UCSD-AML1 (cell line): Measurements from ENCODE around the gene OGDH.

ENCODE experiments used
- DNase-seq: peaks from one replicate; lab custom pipeline; 2025; ENCODE audit not compliant: unreplicated experiment; lab: John Stamatoyannopoulos, UW

Gene OGDH

GRCh38 chr7:44735403-44736165 is 129.2 kb downstream of the OGDH start:
- no peak for DNase-seq

GRCh38 chr7:44736896-44737295 is 130.5 kb downstream of the OGDH start:
- DNase-seq: no peak

GRCh38 chr7:44738051-44738723 is 131.8 kb downstream of the OGDH start:
- no peak for DNase-seq

GRCh38 chr7:44738876-44739665 is 132.6 kb downstream of the OGDH start:
- DNase-seq: no peak

DNA sequence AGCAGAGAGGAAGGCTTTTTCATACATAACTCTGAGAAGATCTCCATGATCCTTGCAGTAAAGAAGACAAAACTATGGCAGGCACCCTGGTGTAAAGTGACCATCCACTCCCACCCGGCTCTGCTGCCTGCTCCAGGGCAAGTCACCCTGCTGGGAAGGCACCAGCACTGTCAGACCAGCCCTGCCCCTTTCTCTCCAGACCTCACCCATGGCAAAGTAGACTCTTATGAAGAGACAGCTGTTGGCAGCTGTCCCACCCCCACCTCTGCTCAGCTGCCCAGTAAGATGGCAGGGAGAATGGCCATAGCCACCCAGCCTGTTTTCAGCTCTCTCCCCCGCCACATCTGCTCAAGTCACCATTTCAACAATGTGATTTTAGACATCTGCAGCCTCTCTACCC is 133.6 kb downstream of the OGDH start:
- DNase-seq: no peak

DNA sequence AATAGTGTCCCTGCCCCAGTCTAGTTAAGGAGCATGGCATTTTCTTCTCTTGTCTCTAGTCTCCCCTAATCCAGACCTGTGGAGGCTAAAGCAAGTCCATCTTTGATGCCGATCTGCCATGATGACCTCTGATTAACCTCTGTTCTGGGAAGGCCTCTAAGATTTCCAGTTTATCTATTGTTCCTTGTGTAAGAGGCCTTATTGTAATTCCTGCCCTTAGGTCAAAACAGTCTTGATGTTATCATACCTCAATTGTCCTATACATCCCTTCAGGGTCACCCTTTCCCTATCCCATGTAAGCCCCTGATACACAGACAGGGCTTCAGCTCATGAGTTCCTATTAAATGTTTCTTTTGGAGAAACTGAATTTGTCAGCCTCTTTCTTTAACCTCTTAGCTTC is 137.3 kb downstream of the OGDH start:
- no peak for DNase-seq

DNA sequence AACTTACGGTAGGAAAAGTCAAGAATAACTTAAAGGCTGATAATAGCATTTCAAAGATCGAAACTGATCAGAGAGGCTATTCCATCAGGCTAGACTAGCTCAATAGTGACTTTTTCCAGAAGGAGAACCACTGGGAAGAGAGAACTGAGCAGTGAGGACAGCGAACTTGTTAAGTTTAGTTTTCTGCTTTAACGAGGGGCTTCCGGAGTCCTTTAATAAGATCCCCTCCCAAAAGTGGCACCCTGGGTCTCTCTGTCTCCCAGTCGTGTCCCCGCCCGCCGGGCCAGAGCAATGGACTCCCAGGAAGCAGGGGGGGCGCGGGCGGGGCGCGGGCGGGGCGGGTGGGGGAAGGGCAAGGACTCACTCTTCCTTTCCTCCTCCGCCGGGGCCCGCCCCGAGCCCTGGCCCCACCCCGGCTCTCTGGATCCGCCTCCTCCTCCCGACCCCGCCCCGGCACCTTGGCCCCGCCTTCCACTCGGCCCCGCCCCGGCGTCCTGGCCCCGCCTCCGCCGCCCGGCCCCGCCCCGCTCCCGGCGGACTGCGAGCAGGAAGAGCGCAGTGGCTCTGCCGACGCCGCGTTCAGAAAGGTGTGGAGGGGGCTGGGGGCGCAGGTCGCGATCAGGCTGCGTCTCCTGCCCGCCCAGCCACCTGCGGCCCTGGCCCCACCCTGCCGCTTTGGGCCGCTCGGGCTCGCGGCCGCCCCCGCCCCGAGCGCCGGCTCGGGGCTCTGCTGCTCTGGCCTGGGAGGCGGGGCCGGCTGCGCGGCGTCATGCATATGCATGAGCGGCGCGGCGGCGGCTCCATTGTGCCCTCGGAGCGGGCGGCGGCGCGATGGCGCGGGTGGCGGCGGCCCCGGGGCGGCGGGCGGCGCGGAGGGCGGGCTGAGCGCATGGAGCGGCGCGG is 141.9 kb downstream of the OGDH start, which contains the start of gene ZMIZ2:
ZMIZ2 (plus strand) TSS at position 803 of the 903 bp plus-strand sequence. CDS start 7,403 bp downstream, outside the sequence.
- DNase-seq: peak; percentile 83

DNA sequence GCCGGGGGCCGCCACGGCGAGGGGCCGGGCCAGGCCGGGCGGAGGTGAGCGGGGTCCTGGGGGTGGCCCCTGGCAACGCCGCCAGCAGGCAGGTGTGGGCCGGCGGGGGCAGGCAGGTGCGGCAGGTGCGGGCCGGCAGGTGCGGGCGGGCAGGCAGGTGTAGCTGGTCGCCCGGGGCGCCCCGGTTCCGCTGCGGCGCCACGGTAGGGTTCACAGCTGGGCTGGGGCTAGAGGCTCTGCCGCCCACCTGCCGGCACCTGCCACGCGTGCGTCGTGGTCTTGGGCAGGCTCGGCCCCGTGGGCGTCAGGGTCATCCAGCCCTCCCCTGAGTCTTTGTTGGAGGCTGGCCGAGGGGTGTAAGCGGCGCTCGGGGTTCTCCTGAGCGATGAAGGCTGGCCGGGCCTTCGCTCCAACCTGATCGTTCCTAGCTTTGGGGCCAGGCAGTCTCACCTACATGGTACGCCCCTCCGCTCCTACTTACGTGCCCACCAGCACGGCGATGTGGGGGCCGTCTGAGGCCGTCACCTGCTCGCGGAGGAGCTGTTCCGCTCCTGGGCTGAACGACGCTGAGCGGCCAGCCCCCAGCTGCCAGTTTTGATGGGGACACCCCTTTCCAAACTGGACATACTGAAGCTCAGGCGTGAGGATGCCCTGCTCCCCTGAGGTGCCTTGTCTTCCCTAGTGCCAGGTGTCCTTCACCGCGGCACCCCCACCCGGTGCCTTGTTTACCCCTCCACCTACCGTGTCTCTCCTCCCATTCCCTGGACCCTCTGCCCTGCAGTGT is 142.7 kb downstream of the OGDH start:
- DNase-seq: no peak

DNA sequence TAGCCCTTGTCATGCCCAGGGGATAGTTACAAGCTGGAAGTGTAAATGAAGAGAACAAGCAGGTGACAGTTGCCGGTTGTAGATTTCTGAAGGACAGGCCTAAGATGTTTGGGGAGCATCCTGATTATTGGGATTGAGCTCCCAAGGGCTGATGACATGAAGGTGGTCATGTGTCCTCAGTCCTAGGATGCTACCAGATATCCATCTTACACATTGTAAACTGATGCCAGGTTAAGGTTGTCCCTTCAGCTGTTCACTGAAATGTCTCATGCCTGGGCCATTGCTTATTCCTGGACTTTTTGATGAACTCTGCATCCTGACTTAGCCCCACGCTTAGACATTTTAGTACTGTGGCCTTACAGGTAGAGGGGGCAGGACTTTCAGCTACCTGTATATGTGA is 143.6 kb downstream of the OGDH start:
- no peak for DNase-seq

DNA sequence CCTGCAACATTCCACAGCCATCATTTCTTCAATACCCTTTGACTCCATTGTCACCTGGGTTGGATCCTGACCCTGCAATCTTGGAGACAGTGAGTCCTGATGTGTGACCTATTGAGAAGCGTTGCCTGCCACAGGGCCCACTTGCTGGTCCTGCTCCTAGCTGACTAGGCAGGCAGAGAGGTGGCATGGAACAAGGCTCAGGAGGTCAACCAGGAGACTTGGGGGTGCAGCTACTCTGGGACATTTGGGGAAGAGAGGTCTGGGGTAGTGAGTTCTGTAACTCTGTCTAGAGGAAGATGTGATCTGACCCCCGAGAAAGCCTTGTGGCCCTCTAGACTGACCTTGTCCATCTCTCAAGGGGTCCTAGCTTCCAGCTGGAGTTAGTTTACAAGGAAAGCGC is 144.0 kb downstream of the OGDH start:
- DNase-seq: no peak

DNA sequence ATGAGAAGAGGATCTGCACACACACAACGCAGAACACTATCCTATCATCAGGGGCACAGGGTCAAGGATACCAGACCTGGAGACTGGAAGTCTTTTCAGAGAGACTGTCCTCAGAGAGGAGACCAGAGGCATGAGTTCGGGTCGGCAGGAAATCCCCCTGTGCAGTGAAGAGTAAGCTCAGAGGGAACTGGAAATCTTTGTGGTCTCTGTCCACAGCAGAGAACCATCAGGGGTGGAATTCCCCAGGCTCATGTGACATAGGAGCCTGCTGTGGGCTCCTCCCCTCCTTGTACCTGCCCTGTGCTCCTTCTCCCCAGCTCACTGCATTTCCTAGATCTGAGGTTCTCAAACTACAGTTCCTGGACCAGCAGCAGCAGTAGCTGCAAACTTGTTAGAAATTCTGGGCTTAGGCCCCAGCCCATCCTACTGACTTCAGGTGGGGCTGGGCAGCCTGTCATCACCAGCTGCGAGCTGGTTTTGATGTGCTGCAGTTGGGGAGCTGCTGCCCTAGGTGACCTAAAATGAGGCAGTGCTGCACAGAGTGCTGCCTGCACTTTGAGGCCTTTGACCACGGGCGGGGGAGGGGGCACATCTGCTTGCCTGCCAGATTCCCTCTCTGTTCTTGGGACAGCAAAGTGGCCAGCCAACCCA is 144.6 kb downstream of the OGDH start:
- no peak for DNase-seq

- no peak for DNase-seq
Observed at GRCh38 chr7:44752822-44753221, 146.4 kb downstream of the OGDH start.

DNA sequence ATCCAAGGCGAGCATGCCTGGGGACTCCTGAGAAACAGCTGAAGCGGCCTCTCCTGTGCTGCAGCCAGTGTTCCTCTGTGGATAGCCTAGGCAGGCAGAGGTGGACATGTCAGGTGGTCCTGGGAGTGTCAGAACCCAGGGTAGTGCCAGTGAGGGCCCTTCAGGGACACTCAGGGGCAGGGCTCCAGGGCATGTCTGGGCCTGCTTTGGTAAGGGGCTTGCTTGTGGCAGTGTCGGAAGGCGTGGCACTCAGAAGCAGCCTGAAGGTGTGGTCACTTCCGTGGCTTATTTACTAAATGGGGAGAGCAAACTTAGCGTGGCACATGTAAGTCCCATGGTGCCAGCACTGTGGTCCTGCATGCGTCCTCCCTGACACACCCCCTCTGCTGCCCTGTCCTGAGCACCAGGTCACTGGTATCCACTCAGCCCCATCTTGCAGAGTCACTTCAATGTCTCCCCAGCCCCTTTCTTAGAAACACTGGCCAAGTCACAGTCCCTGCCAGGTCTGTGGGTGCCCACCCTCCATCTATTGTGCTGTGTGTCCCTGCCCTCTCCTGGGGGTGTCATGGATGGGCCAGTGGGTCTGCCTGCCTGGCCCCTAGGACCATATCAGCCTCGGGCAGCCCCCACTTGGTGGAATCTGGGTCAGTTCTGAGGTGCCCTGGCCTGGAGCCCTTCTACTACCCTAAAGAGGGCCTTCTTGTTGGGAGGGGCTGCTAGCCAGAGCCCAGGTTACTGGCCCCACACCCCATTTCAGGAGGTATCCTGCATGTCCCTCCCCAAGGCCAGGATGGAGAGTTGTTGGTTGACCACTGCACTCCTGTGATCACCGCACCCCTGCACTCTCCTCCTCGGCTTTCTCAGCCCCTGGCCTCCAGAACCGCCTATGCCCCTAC is 148.6 kb downstream of the OGDH start:
- DNase-seq: no peak

- DNase-seq: no peak
Observed at GRCh38 chr7:44755698-44756627, 149.5 kb downstream of the OGDH start.

GRCh38 chr7:44756904-44757303 is 150.5 kb downstream of the OGDH start:
- DNase-seq: no peak

GRCh38 chr7:44757311-44757710 is 150.9 kb downstream of the OGDH start:
- no peak for DNase-seq

GRCh38 chr7:44757739-44758138 is 151.3 kb downstream of the OGDH start:
- DNase-seq: no peak
